Neural cell (in vitro differentiated cells): Measurements from ENCODE around the gene SHISA3. TPM values are rescaled to one million over a fixed set of nuclear protein-coding genes. Genes with fewer than 3 reads are reported as not detected.

Experiments
- H2AFZ ChIP-seq: fragments of 200-600, 300-800 bp; sonication (generic), shearing (Covaris generic); 2 replicates; pipeline ENCODE4 v1.6.0; 2014; ENCODE audit warnings: low read depth, mild to moderate bottlenecking, antibody characterized with exemption, low read length, moderate library complexity
- H3F3A ChIP-seq: fragments of 200-600 bp; shearing (Covaris generic); 2 replicates; pipeline ENCODE4 v1.6.1; 2016; ENCODE audit warnings: mild to moderate bottlenecking, moderate library complexity, mixed read lengths, antibody characterized with exemption, low read length; ENCODE audit not compliant: insufficient read depth, poor library complexity, severe bottlenecking
- H3K27ac ChIP-seq: fragments of 200-600, 300-800 bp; sonication (generic), shearing (Covaris generic); 2 replicates; pipeline ENCODE4 v1.5.1; 2014; ENCODE audit warnings: mild to moderate bottlenecking, low read length, moderate library complexity
- H3K27me3 ChIP-seq: fragments of 300-800, 200-600 bp; sonication (generic), shearing (Covaris generic); 2 replicates; pipeline ENCODE4 v1.6.0; 2014; ENCODE audit warnings: mild to moderate bottlenecking, low read depth, low read length, moderate library complexity; ENCODE audit not compliant: insufficient read depth
- H3K36me3 ChIP-seq: fragments of 300-800, 200-600 bp; sonication (generic), shearing (Covaris generic); 2 replicates; pipeline ENCODE4 v1.5.1; 2014; ENCODE audit warnings: mild to moderate bottlenecking, antibody characterized with exemption, low read length, moderate library complexity; ENCODE audit not compliant: insufficient read depth
- H3K4me2 ChIP-seq: fragments of 300-800, 200-600 bp; sonication (generic), shearing (Covaris generic); 2 replicates; pipeline ENCODE4 v1.6.0; 2014; ENCODE audit warnings: mild to moderate bottlenecking, low read length
- H3K4me3 ChIP-seq: fragments of 300-800, 200-600 bp; sonication (generic), shearing (Covaris generic); 2 replicates; pipeline ENCODE4 v1.5.1; 2014; ENCODE audit warnings: mild to moderate bottlenecking, low read length, moderate library complexity
- H3K79me2 ChIP-seq: fragments of 200-600 bp; shearing (Covaris generic); replicated peaks from 2 replicates; pipeline ENCODE4 v1.6.0; 2014; ENCODE audit warnings: mild to moderate bottlenecking, low read length, moderate library complexity; ENCODE audit not compliant: insufficient read depth
- H3K9ac ChIP-seq: fragments of 300-800, 200-600 bp; sonication (generic), shearing (Covaris generic); 2 replicates; pipeline ENCODE4 v1.6.1; 2016; ENCODE audit warnings: mild to moderate bottlenecking, low read length, mixed read lengths
- H3K9me2 ChIP-seq: fragments of 200-600 bp; shearing (Covaris generic); 2 replicates; pipeline ENCODE4 v1.6.1; 2016; ENCODE audit warnings: mild to moderate bottlenecking, low read length, mixed read lengths; ENCODE audit not compliant: insufficient read depth
- H3K9me3 ChIP-seq: fragments of 200-600, 300-800 bp; sonication (generic), shearing (Covaris generic); 2 replicates; pipeline ENCODE4 v1.6.1; 2016; ENCODE audit warnings: mild to moderate bottlenecking, mixed run types, low read length, moderate library complexity, mixed read lengths
- H4K20me1 ChIP-seq: fragments of 200-600 bp; shearing (Covaris generic); 2 replicates; pipeline ENCODE4 v1.6.1; 2016; ENCODE audit warnings: mild to moderate bottlenecking, mixed run types; ENCODE audit not compliant: insufficient read depth
- EP300 ChIP-seq: fragments of 450-650 bp; conservative IDR thresholded peaks from 2 replicates; pipeline ENCODE4 v1.6.1; 2014; ENCODE audit warnings: antibody characterized with exemption, mild to moderate bottlenecking, moderate library complexity; ENCODE audit not compliant: poor library complexity, severe bottlenecking
- EZH2 ChIP-seq: fragments of 200-600, 300-800 bp; shearing (Covaris generic), sonication (generic); IDR thresholded peaks from 2 replicates; pipeline ENCODE4 v1.6.1; 2014; ENCODE audit warnings: antibody characterized with exemption, low read length, borderline replicate concordance, mild to moderate bottlenecking; ENCODE audit not compliant: insufficient read depth, poor library complexity, severe bottlenecking
- MXI1 ChIP-seq: fragments of 450-650 bp; conservative IDR thresholded peaks from 2 replicates; pipeline ENCODE4 v1.6.1; 2014; ENCODE audit warnings: antibody characterized with exemption, mild to moderate bottlenecking; ENCODE audit not compliant: poor library complexity, severe bottlenecking
- POLR2AphosphoS5 ChIP-seq: IDR thresholded peaks from 2 replicates; pipeline ENCODE4 v1.6.1; 2012
- RAD21 ChIP-seq: fragments of 450-650 bp; conservative IDR thresholded peaks from 2 replicates; pipeline ENCODE4 v1.6.1; 2014; ENCODE audit warnings: antibody characterized with exemption, mild to moderate bottlenecking, moderate library complexity
- SMC3 ChIP-seq: fragments of 450-650 bp; conservative IDR thresholded peaks from 2 replicates; pipeline ENCODE4 v1.6.1; 2014; ENCODE audit warnings: antibody characterized with exemption, mild to moderate bottlenecking, moderate library complexity; ENCODE audit not compliant: poor library complexity
- TAF1 ChIP-seq: IDR thresholded peaks from 2 replicates; pipeline ENCODE4 v1.6.1; 2012; ENCODE audit warnings: low read depth
- polyA plus RNA-seq: library from polyadenylated mRNA; depleted of rRNA; stranded (reverse); fragments of >200 nt; gene quantifications from 2 replicates; pipeline ENCODE4 v1.2.3, GENCODE V29; 2014
- TF ChIP-seq, protein P1 (sequence below): fragments of 450-650 bp; IDR thresholded peaks from 2 replicates; pipeline ENCODE4 v1.5.1; 2014; ENCODE audit warnings: antibody characterized with exemption, mild to moderate bottlenecking, moderate library complexity; ENCODE audit not compliant: poor library complexity, severe bottlenecking
- TF ChIP-seq, protein P2 (sequence below): IDR thresholded peaks from 2 replicates; pipeline ENCODE4 v1.6.1; 2012; ENCODE audit warnings: borderline replicate concordance

SHISA3 gene
- polyA plus RNA-seq, 1 donor from 2014 or later = not detected

- no peak overlapping the region for H3K9ac ChIP-seq
- H3F3A ChIP-seq = no peaks in the 10 kb centered on the region
- H3K36me3 ChIP-seq = no peaks in the 10 kb centered on the region
- no peak overlapping the region for H3K27ac ChIP-seq
- no peaks in the 10 kb centered on the region for H4K20me1 ChIP-seq
- no peaks in the 10 kb centered on the region for H3K9me3 ChIP-seq
- no peaks in the 10 kb centered on the region for H3K79me2 ChIP-seq
- no peaks in the 10 kb centered on the region for H3K27me3 ChIP-seq
- TF ChIP-seq, protein P1, sequence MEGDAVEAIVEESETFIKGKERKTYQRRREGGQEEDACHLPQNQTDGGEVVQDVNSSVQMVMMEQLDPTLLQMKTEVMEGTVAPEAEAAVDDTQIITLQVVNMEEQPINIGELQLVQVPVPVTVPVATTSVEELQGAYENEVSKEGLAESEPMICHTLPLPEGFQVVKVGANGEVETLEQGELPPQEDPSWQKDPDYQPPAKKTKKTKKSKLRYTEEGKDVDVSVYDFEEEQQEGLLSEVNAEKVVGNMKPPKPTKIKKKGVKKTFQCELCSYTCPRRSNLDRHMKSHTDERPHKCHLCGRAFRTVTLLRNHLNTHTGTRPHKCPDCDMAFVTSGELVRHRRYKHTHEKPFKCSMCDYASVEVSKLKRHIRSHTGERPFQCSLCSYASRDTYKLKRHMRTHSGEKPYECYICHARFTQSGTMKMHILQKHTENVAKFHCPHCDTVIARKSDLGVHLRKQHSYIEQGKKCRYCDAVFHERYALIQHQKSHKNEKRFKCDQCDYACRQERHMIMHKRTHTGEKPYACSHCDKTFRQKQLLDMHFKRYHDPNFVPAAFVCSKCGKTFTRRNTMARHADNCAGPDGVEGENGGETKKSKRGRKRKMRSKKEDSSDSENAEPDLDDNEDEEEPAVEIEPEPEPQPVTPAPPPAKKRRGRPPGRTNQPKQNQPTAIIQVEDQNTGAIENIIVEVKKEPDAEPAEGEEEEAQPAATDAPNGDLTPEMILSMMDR = no peak
- TF ChIP-seq, protein P2, sequence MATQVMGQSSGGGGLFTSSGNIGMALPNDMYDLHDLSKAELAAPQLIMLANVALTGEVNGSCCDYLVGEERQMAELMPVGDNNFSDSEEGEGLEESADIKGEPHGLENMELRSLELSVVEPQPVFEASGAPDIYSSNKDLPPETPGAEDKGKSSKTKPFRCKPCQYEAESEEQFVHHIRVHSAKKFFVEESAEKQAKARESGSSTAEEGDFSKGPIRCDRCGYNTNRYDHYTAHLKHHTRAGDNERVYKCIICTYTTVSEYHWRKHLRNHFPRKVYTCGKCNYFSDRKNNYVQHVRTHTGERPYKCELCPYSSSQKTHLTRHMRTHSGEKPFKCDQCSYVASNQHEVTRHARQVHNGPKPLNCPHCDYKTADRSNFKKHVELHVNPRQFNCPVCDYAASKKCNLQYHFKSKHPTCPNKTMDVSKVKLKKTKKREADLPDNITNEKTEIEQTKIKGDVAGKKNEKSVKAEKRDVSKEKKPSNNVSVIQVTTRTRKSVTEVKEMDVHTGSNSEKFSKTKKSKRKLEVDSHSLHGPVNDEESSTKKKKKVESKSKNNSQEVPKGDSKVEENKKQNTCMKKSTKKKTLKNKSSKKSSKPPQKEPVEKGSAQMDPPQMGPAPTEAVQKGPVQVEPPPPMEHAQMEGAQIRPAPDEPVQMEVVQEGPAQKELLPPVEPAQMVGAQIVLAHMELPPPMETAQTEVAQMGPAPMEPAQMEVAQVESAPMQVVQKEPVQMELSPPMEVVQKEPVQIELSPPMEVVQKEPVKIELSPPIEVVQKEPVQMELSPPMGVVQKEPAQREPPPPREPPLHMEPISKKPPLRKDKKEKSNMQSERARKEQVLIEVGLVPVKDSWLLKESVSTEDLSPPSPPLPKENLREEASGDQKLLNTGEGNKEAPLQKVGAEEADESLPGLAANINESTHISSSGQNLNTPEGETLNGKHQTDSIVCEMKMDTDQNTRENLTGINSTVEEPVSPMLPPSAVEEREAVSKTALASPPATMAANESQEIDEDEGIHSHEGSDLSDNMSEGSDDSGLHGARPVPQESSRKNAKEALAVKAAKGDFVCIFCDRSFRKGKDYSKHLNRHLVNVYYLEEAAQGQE = no peak
- TF ChIP-seq TAF1 (no peak), RAD21 (no peak), POLR2AphosphoS5 (no peak), SMC3 (no peak), EP300 (no peak), MXI1 (no peak), EZH2 (no peak)
- H3K4me3 ChIP-seq = no peak overlapping the region
- H3K9me2 ChIP-seq = no peaks in the 10 kb centered on the region
- H3K4me2 ChIP-seq = no peak overlapping the region
- no peak overlapping the region for H2AFZ ChIP-seq
These were observed 18.0 kb downstream of the SHISA3 start for GRCh38 chr4:42415281-42415680.

DNA sequence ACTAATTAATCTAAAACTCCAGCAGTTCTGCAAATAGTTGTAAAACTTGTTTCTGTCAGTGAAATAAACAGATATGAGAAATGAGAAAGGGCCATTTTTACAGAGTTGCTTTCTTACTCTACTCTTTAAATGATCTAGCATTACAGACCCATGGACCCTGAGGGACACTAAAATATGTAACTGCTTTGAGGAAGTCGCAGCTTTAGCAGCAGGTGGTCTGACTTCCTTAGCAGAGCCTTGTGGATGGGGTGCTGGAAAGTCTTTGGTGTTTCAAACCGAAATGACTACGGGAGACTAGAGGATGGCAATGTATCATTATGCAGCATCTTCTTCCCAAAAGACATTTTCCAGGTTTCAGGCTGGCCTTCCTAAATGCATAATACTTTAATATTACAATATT is 18.7 kb downstream of the SHISA3 start:
- TF ChIP-seq SMC3 = no peak
- no peak overlapping the region for H3K4me3 ChIP-seq
- H3K9me2 ChIP-seq = no peaks in the 10 kb centered on the region
- no peaks in the 10 kb centered on the region for H3K27me3 ChIP-seq
- H3K79me2 ChIP-seq = no peaks in the 10 kb centered on the region
- no peaks in the 10 kb centered on the region for H4K20me1 ChIP-seq
- H3K27ac ChIP-seq = no peak overlapping the region
- no peak overlapping the region for H2AFZ ChIP-seq
- H3K36me3 ChIP-seq = no peaks in the 10 kb centered on the region
- no peaks in the 10 kb centered on the region for H3K9me3 ChIP-seq
- H3F3A ChIP-seq = no peaks in the 10 kb centered on the region
- H3K9ac ChIP-seq = no peak overlapping the region
- H3K4me2 ChIP-seq = no peak overlapping the region

- Histone ChIP-seq H3K27me3 (no peaks in the 10 kb centered on the region), H3K79me2 (no peaks in the 10 kb centered on the region), H3K36me3 (no peaks in the 10 kb centered on the region), H3K27ac (no peak overlapping the region), H3K9me2 (no peaks in the 10 kb centered on the region), H2AFZ (no peak overlapping the region), H3K9me3 (no peaks in the 10 kb centered on the region), H3K4me3 (no peak overlapping the region), H3K4me2 (no peak overlapping the region), H3K9ac (no peak overlapping the region), H4K20me1 (no peaks in the 10 kb centered on the region), H3F3A (no peaks in the 10 kb centered on the region)
- no peak for TF ChIP-seq MXI1
- peak; percentile 12 for TF ChIP-seq EP300
These were observed 20.3 kb downstream of the SHISA3 start for GRCh38 chr4:42417550-42417949.
